H9 (cell line): ENCODE measurements around the gene TGFBRAP1. TPM values are rescaled to one million over a fixed set of nuclear protein-coding genes. Genes with fewer than 3 reads are reported as not detected.

Source experiments
- DNase-seq: peaks from one replicate; pipeline ENCODE4 v3.0.0-alpha.2; 2017
- H2AFZ ChIP-seq: one replicate; pipeline ENCODE4 v1.6.1; 2013; ENCODE audit warnings: mild to moderate bottlenecking, low read length, control low read depth, moderate library complexity
- H2AK5ac ChIP-seq: 2 replicates; pipeline ENCODE4 v1.6.1; 2013; ENCODE audit warnings: low read length, control low read depth, mixed read lengths; ENCODE audit not compliant: insufficient read length
- H2BK120ac ChIP-seq: one replicate; pipeline ENCODE4 v1.6.1; 2013; ENCODE audit warnings: low read depth, mild to moderate bottlenecking, low read length, control low read depth, inconsistent platforms; ENCODE audit not compliant: poor library complexity, severe bottlenecking
- H2BK12ac ChIP-seq: 2 replicates; pipeline ENCODE4 v1.6.1; 2013; ENCODE audit warnings: low read length, control low read depth, mixed read lengths, low read depth; ENCODE audit not compliant: insufficient read length
- H2BK15ac ChIP-seq: 2 replicates; pipeline ENCODE4 v1.6.1; 2013; ENCODE audit warnings: low read depth, low read length, control low read depth
- H2BK20ac ChIP-seq: one replicate; pipeline ENCODE4 v1.6.1; 2013; ENCODE audit warnings: low read depth, mild to moderate bottlenecking, low read length, control low read depth, inconsistent platforms; ENCODE audit not compliant: poor library complexity, severe bottlenecking
- H2BK5ac ChIP-seq: 2 replicates; pipeline ENCODE4 v1.6.1; 2013; ENCODE audit warnings: low read length, control low read depth, mixed read lengths; ENCODE audit not compliant: insufficient read length
- H3K14ac ChIP-seq: 2 replicates; pipeline ENCODE4 v1.6.1; 2013; ENCODE audit warnings: low read length, control low read depth; ENCODE audit not compliant: insufficient read depth
- H3K18ac ChIP-seq: 2 replicates; pipeline ENCODE4 v1.6.1; 2013; ENCODE audit warnings: low read depth, mild to moderate bottlenecking, mixed read lengths, low read length, control low read depth; ENCODE audit not compliant: insufficient read length
- H3K23ac ChIP-seq: 2 replicates; pipeline ENCODE4 v1.6.1; 2013; ENCODE audit warnings: low read length, control low read depth, mixed read lengths, low read depth; ENCODE audit not compliant: insufficient read length
- H3K23me2 ChIP-seq: 2 replicates; pipeline ENCODE4 v1.6.1; 2013; ENCODE audit warnings: low read depth, mild to moderate bottlenecking, mixed read lengths, low read length, control low read depth; ENCODE audit not compliant: insufficient read length, poor library complexity, severe bottlenecking
- H3K27ac ChIP-seq: 2 replicates; pipeline ENCODE4 v1.5.1; 2013; ENCODE audit warnings: low read length, control low read depth, mixed read lengths, low read depth; ENCODE audit not compliant: insufficient read length
- H3K27me3 ChIP-seq: 2 replicates; pipeline ENCODE4 v1.6.1; 2013; ENCODE audit warnings: low read length, control low read depth, inconsistent platforms; ENCODE audit not compliant: insufficient read depth
- H3K4ac ChIP-seq: 2 replicates; pipeline ENCODE4 v1.6.1; 2013; ENCODE audit warnings: low read depth, mild to moderate bottlenecking, control low read depth, inconsistent platforms, low read length, moderate library complexity
- H3K4me1 ChIP-seq: 2 replicates; pipeline ENCODE4 v1.6.1; 2013; ENCODE audit warnings: low read length, control low read depth, inconsistent platforms; ENCODE audit not compliant: insufficient read depth
- H3K4me2 ChIP-seq: 2 replicates; pipeline ENCODE4 v1.6.1; 2013; ENCODE audit warnings: low read length, control low read depth, mixed read lengths; ENCODE audit not compliant: insufficient read length, insufficient read depth
- H3K56ac ChIP-seq: 2 replicates; pipeline ENCODE4 v1.6.1; 2013; ENCODE audit warnings: low read depth, mild to moderate bottlenecking, mixed read lengths, low read length, control low read depth; ENCODE audit not compliant: insufficient read length
- H3K79me1 ChIP-seq: 2 replicates; pipeline ENCODE4 v1.6.1; 2013; ENCODE audit warnings: low read depth, mild to moderate bottlenecking, moderate library complexity, low read length, control low read depth, inconsistent platforms; ENCODE audit not compliant: insufficient read depth, poor library complexity, severe bottlenecking
- H3K79me2 ChIP-seq: 2 replicates; pipeline ENCODE4 v1.6.1; 2013; ENCODE audit warnings: low read length, control low read depth, inconsistent platforms; ENCODE audit not compliant: insufficient read depth
- H3K9ac ChIP-seq: 2 replicates; pipeline ENCODE4 v1.6.1; 2013; ENCODE audit warnings: low read length, control low read depth, mixed read lengths; ENCODE audit not compliant: insufficient read length; ENCODE audit errors: extremely low read depth
- H3K9me3 ChIP-seq: one replicate; pipeline ENCODE4 v1.6.1; 2013; ENCODE audit warnings: low read depth, low read length, inconsistent platforms; ENCODE audit not compliant: control insufficient read depth
- H3T11ph ChIP-seq: one replicate; pipeline ENCODE4 v1.6.1; 2013; ENCODE audit warnings: mild to moderate bottlenecking, low read length, control low read depth, inconsistent platforms
- H4K20me1 ChIP-seq: one replicate; pipeline ENCODE4 v1.6.1; 2013; ENCODE audit not compliant: control insufficient read depth, insufficient read length, insufficient read depth
- H4K5ac ChIP-seq: 2 replicates; pipeline ENCODE4 v1.6.1; 2013; ENCODE audit warnings: low read depth, mild to moderate bottlenecking, mixed read lengths, low read length, control low read depth; ENCODE audit not compliant: insufficient read length
- H4K8ac ChIP-seq: replicated peaks from 2 replicates; pipeline ENCODE4 v1.6.1; 2013; ENCODE audit warnings: low read length, control low read depth, mixed read lengths, low read depth; ENCODE audit not compliant: insufficient read length
- H4K91ac ChIP-seq: 2 replicates; pipeline ENCODE4 v1.6.1; 2013; ENCODE audit warnings: low read depth, mild to moderate bottlenecking, moderate library complexity, mixed read lengths, low read length, control low read depth; ENCODE audit not compliant: insufficient read length
- H3K27ac Mint-ChIP-seq, 3 experiments: 2 replicates in 2 of 3; 3 replicates in 1 of 3; pipeline ENCODE4 v1.8.0; 2020 to 2021; ENCODE audit warnings: mixed read lengths in 3 of 3, mild to moderate bottlenecking in 1 of 3, moderate library complexity in 1 of 3
- H3K27me3 Mint-ChIP-seq: 2 replicates; pipeline ENCODE4 v1.8.0; 2021; ENCODE audit warnings: low read depth, mild to moderate bottlenecking, moderate library complexity, mixed read lengths
- H3K36me3 Mint-ChIP-seq, 3 experiments: 2 replicates in 2 of 3; 3 replicates in 1 of 3; pipeline ENCODE4 v1.8.0; 2020 to 2021; ENCODE audit warnings: low read depth in 3 of 3, mixed read lengths in 3 of 3; ENCODE audit not compliant: insufficient read depth in 1 of 3
- H3K4me1 Mint-ChIP-seq, 2 experiments: 2 replicates each; pipeline ENCODE4 v1.8.0; 2020; ENCODE audit warnings: mixed read lengths in 2 of 2
- H3K4me3 Mint-ChIP-seq, 2 experiments: 2 replicates in 1 of 2; 3 replicates in 1 of 2; pipeline ENCODE4 v1.8.0; 2020 to 2021; ENCODE audit warnings: mild to moderate bottlenecking in 2 of 2, mixed read lengths in 2 of 2, moderate library complexity in 1 of 2
- H3K9me3 Mint-ChIP-seq, 2 experiments: 2 replicates in 1 of 2; 3 replicates in 1 of 2; pipeline ENCODE4 v1.8.0; 2020; ENCODE audit warnings: mild to moderate bottlenecking in 2 of 2, mixed read lengths in 2 of 2, moderate library complexity in 1 of 2
- WGBS: extraction: QIAGEN DNeasy Blood & Tissue Kit; methylation state at CpG from one replicate; pipeline ENCODE4 v1.1.7; 2013; ENCODE audit warnings: missing lambda C conversion rate, low lambda C conversion rate, mixed read lengths; ENCODE audit not compliant: insufficient read length; ENCODE audit errors: extremely low coverage; 5-methylcytosine and 5-hydroxymethylcytosine counted together
- total RNA-seq: library from RNA; stranded (reverse); gene quantifications from 2 replicates; pipeline ENCODE4 v1.2.1, GENCODE V29; 2021
- TF ChIP-seq, protein P1 (sequence below): fragments of 200-600 bp; sonication (generic); conservative IDR thresholded peaks from 3 replicates; pipeline ENCODE4 v1.8.0; 2021; ENCODE audit warnings: antibody characterized with exemption, mild to moderate bottlenecking

The TGFBRAP1 gene
- total RNA-seq, 1 experiment from 2014 or later, result 23.6 TPM

DNA sequence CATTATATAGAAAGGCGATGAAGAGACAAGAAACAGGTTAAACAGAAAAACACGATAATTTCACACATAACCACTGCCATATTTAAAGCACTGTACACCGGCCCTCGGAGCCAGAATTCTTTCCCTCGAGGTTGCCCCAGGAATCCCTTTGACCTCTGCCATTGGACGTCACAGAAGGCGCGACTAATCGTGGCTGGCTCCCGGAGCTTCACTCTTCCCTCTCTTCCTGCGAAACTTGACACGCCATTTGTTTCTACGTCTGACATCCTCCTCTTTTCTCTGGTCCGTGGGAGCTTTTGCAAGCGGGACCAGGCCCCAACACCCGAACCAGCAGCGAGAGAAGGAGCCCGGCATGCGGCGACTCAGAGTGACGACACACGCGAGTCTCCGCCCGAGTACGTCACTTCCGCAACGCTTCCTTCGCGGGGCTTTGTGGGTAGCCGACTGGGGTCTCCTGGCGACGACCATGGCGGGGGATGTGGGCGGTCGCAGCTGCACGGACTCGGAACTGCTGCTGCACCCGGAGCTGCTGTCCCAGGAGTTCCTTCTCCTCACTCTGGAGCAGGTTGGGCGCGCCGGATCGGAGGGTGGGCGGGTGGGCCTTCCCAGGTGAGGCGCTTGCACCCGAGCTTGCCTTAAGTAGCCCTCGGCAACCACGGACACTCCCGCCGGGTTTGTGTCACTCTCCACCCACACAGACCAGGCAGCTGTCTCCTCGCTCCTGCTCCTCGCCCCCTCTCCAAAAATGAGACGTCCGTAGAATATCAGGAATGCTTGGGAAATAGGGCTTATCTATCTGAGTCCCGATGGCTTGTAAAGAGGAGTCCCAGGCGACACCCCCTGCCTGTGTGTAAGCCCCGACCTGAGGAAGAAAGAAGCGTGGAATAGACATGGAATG, 7.8 kb upstream of the TGFBRAP1 start, which contains the start of gene C2orf49:
C2orf49 (plus strand) TSS at position 419 of the 898 bp plus-strand sequence; CDS start at position 467, 48 bp downstream.
- Histone ChIP-seq H4K20me1 (no peaks in the 10 kb centered on the region), H3K79me2 (peaks cover 16% of the 10 kb centered on the region), H3K56ac (peak within 1 kb of the TSS; percentile 95), H3K4ac (peak within 1 kb of the TSS; percentile 85; the same call in 1 of the 2 replicates), H3K4me2 (peak within 1 kb of the TSS; percentile 85), H3K27ac (peak within 1 kb of the TSS; percentile 97), H3K4me1 (no peaks in the 10 kb centered on the region), H2BK120ac (peak within 1 kb of the TSS; percentile 99), H4K5ac (peak within 1 kb of the TSS; percentile 99), H3K18ac (peak within 1 kb of the TSS; percentile 100), H3K23ac (no peak within 1 kb of the TSS), H3K79me1 (peaks cover 5% of the 10 kb centered on the region), H3K14ac (peak within 1 kb of the TSS; percentile 100), H2BK15ac (no peak within 1 kb of the TSS), H2BK12ac (peak within 1 kb of the TSS; percentile 96), H3K9me3 (no peaks in the 10 kb centered on the region), H2AK5ac (no peak within 1 kb of the TSS), H2BK20ac (peak within 1 kb of the TSS; percentile 98), H3K9ac (peak within 1 kb of the TSS; percentile 100), H4K8ac (peak within 1 kb of the TSS; percentile 99), H4K91ac (peak within 1 kb of the TSS; percentile 22), H3K27me3 (no peaks in the 10 kb centered on the region), H3K23me2 (peaks cover 9% of the 10 kb centered on the region), H3T11ph (peak within 1 kb of the TSS; percentile 100), H2BK5ac (peak within 1 kb of the TSS; percentile 99), H2AFZ (peak within 1 kb of the TSS; percentile 100)
- peak within 1 kb of the TSS; percentile 100 for H3K27ac Mint-ChIP-seq
- no CpG with 5 or more reads among the region's 58 CpGs for WGBS
- H3K27me3 Mint-ChIP-seq, result no peaks in the 10 kb centered on the region; the same call in 1 of the 2 replicates
- peak within 1 kb of the TSS; percentile 99 to 100 for H3K4me3 Mint-ChIP-seq
- DNase-seq, result peak; percentile 92
- TF ChIP-seq, protein P1, sequence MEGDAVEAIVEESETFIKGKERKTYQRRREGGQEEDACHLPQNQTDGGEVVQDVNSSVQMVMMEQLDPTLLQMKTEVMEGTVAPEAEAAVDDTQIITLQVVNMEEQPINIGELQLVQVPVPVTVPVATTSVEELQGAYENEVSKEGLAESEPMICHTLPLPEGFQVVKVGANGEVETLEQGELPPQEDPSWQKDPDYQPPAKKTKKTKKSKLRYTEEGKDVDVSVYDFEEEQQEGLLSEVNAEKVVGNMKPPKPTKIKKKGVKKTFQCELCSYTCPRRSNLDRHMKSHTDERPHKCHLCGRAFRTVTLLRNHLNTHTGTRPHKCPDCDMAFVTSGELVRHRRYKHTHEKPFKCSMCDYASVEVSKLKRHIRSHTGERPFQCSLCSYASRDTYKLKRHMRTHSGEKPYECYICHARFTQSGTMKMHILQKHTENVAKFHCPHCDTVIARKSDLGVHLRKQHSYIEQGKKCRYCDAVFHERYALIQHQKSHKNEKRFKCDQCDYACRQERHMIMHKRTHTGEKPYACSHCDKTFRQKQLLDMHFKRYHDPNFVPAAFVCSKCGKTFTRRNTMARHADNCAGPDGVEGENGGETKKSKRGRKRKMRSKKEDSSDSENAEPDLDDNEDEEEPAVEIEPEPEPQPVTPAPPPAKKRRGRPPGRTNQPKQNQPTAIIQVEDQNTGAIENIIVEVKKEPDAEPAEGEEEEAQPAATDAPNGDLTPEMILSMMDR, result no peak
- H3K4me1 Mint-ChIP-seq, result peaks cover 10 to 16% of the 10 kb centered on the region in 2 experiments
- H3K9me3 Mint-ChIP-seq, result peaks cover 0 to 3% of the 10 kb centered on the region in 2 experiments; a peak in 1 of 5 replicates
- H3K36me3 Mint-ChIP-seq, result peaks cover 6 to 34% (median 27%) of the 10 kb centered on the region in 3 experiments; a peak in 6 of 7 replicates
